Neural progenitor cell (in vitro differentiated cells): ENCODE results near the gene HIBADH. TPM values are rescaled to one million over a fixed set of nuclear protein-coding genes. Genes with fewer than 3 reads are reported as not detected.
A peak's percentile ranks its signal among the peaks of the same experiment; 100 is the strongest.
"Not testable (repeated sequence)": the region's sequence is repeated elsewhere in the genome, so short reads cannot be mapped to it uniquely, and the experiment has no call there.

Experiments used
- DNase-seq: peaks from one replicate; pipeline ENCODE4 v3.0.0-alpha.2; 2016; ENCODE audit warnings: low spot score
- H2AFZ ChIP-seq: fragments of 200-600 bp; sonication (generic); replicated peaks from 2 replicates; pipeline ENCODE4 v1.6.1; 2016; ENCODE audit warnings: antibody characterized with exemption
- H3F3A ChIP-seq: fragments of 200-600 bp; sonication (generic); 2 replicates; pipeline ENCODE4 v1.6.1; 2016; ENCODE audit warnings: antibody characterized with exemption, low read depth
- H3K27ac ChIP-seq: fragments of 200-600 bp; sonication (generic); 2 replicates; pipeline ENCODE4 v1.5.1; 2016; ENCODE audit warnings: mild to moderate bottlenecking
- H3K27me3 ChIP-seq: fragments of 200-600 bp; sonication (generic); 2 replicates; pipeline ENCODE4 v1.6.1; 2016; ENCODE audit warnings: mild to moderate bottlenecking, moderate library complexity
- H3K36me3 ChIP-seq: fragments of 200-600 bp; sonication (generic); 2 replicates; pipeline ENCODE4 v1.5.1; 2016
- H3K4me1 ChIP-seq: fragments of 200-600 bp; sonication (generic); 2 replicates; pipeline ENCODE4 v1.6.1; 2016; ENCODE audit warnings: mixed run types
- H3K4me2 ChIP-seq: fragments of 200-600 bp; sonication (generic); 2 replicates; pipeline ENCODE4 v1.6.1; 2016
- H3K4me3 ChIP-seq: fragments of 200-600 bp; sonication (generic); 2 replicates; pipeline ENCODE4 v1.5.1; 2016
- H3K79me2 ChIP-seq: fragments of 200-600 bp; sonication (generic); 2 replicates; pipeline ENCODE4 v1.6.1; 2016; ENCODE audit warnings: low read depth
- H3K9ac ChIP-seq: fragments of 200-600 bp; sonication (generic); 2 replicates; pipeline ENCODE4 v1.6.1; 2016
- H3K9me3 ChIP-seq: fragments of 200-600 bp; sonication (generic); 2 replicates; pipeline ENCODE4 v1.5.1; 2016; ENCODE audit warnings: low read depth
- H4K20me1 ChIP-seq: fragments of 200-600 bp; sonication (generic); 2 replicates; pipeline ENCODE4 v1.6.1; 2016; ENCODE audit warnings: low read depth
- H3K27ac Mint-ChIP-seq: 3 replicates; pipeline ENCODE4 v1.8.0; 2021; ENCODE audit warnings: mixed read lengths
- H3K27me3 Mint-ChIP-seq: 2 replicates; pipeline ENCODE4 v1.8.0; 2022; ENCODE audit warnings: low read depth, mild to moderate bottlenecking, inconsistent platforms, moderate library complexity, mixed read lengths; ENCODE audit not compliant: insufficient read depth
- H3K36me3 Mint-ChIP-seq: 3 replicates; pipeline ENCODE4 v1.8.0; 2021; ENCODE audit warnings: mixed read lengths
- H3K4me1 Mint-ChIP-seq: 3 replicates; pipeline ENCODE4 v1.8.0; 2021; ENCODE audit warnings: mixed read lengths
- H3K4me3 Mint-ChIP-seq: 3 replicates; pipeline ENCODE4 v1.8.0; 2021; ENCODE audit warnings: mild to moderate bottlenecking, moderate library complexity, mixed read lengths
- H3K9me3 Mint-ChIP-seq: 3 replicates; pipeline ENCODE4 v1.8.0; 2020; ENCODE audit warnings: mixed read lengths
- EZH2 ChIP-seq: fragments of 200-600 bp; sonication (generic); IDR thresholded peaks from 2 replicates; pipeline ENCODE4 v1.6.1; 2017; ENCODE audit warnings: antibody characterized with exemption, mild to moderate bottlenecking, moderate library complexity
- EZH2phosphoT487 ChIP-seq: fragments of 200-600 bp; sonication (generic); IDR thresholded peaks from 2 replicates; pipeline ENCODE4 v1.6.1; 2017; ENCODE audit warnings: antibody characterized with exemption
- total RNA-seq: library from RNA; depleted of rRNA; stranded (reverse); fragments of >200 nt; gene quantifications from 2 replicates; pipeline ENCODE4 v1.2.3, GENCODE V29; 2015; ENCODE audit warnings: low replicate concordance
- TF ChIP-seq, protein P1 (sequence below): fragments of 200-600 bp; sonication (generic); IDR thresholded peaks from 2 replicates; pipeline ENCODE4 v1.5.1; 2017; ENCODE audit warnings: antibody characterized with exemption, mild to moderate bottlenecking

HIBADH gene
- total RNA-seq, 1 donor from 2014 or later, result 88.6 TPM

- H3K27me3 ChIP-seq, result no peaks in the 10 kb centered on the region
- no peak overlapping the region for H3K4me3 Mint-ChIP-seq
- H3K79me2 ChIP-seq, result peaks cover 36% of the 10 kb centered on the region
- TF ChIP-seq EZH2phosphoT487, result no peak
- TF ChIP-seq, protein P1, sequence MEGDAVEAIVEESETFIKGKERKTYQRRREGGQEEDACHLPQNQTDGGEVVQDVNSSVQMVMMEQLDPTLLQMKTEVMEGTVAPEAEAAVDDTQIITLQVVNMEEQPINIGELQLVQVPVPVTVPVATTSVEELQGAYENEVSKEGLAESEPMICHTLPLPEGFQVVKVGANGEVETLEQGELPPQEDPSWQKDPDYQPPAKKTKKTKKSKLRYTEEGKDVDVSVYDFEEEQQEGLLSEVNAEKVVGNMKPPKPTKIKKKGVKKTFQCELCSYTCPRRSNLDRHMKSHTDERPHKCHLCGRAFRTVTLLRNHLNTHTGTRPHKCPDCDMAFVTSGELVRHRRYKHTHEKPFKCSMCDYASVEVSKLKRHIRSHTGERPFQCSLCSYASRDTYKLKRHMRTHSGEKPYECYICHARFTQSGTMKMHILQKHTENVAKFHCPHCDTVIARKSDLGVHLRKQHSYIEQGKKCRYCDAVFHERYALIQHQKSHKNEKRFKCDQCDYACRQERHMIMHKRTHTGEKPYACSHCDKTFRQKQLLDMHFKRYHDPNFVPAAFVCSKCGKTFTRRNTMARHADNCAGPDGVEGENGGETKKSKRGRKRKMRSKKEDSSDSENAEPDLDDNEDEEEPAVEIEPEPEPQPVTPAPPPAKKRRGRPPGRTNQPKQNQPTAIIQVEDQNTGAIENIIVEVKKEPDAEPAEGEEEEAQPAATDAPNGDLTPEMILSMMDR, result no peak
- TF ChIP-seq EZH2, result no peak
- H3K4me1 Mint-ChIP-seq, result peaks cover 5% of the 10 kb centered on the region
- no peaks in the 10 kb centered on the region for H3K9me3 ChIP-seq
- H3K4me2 ChIP-seq, result peak overlapping the region; percentile 9
- no peaks in the 10 kb centered on the region for H3K36me3 ChIP-seq
- H3K4me1 ChIP-seq, result peaks cover 46% of the 10 kb centered on the region
- H4K20me1 ChIP-seq, result peaks cover 4% of the 10 kb centered on the region
- no peak overlapping the region for H3K27ac Mint-ChIP-seq
- no peak overlapping the region for H3K9ac ChIP-seq
- no peak overlapping the region for H2AFZ ChIP-seq
- DNase-seq, result no peak
- H3K4me3 ChIP-seq, result no peak overlapping the region
- peaks cover 25% of the 10 kb centered on the region for H3F3A ChIP-seq
- no peak overlapping the region for H3K27ac ChIP-seq
- peaks cover 33% of the 10 kb centered on the region for H3K36me3 Mint-ChIP-seq
- no peaks in the 10 kb centered on the region for H3K27me3 Mint-ChIP-seq
- no peaks in the 10 kb centered on the region for H3K9me3 Mint-ChIP-seq
These were observed 21.7 kb downstream of the HIBADH start for GRCh38 chr7:27640884-27641574.

DNA sequence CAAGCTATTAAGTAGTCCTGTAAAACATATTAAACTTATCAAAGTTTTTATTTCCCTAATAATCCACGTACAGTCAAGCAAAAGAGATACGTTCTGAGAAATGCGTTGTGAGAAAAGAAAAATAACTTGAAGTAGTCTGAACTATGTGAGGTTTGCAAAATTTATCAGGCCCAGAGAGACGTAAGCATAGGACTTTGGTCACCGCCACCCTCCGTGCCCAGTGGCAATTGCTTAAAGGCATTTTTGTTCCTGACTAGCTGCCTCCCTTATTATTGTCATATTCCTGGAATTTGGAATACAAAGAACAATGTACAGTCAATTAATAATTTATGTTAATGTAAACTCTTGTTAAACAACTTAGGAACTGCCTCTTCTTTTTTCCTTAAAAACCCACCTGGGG lies 22.8 kb downstream of the HIBADH start:
- H3F3A ChIP-seq, result peaks cover 37% of the 10 kb centered on the region
- no peak overlapping the region for H3K27ac ChIP-seq
- Mint-ChIP-seq H3K9me3 (no peaks in the 10 kb centered on the region), H3K27ac (no peak overlapping the region), H3K27me3 (no peaks in the 10 kb centered on the region), H3K36me3 (peaks cover 31% of the 10 kb centered on the region), H3K4me3 (no peak overlapping the region), H3K4me1 (peaks cover 5% of the 10 kb centered on the region)
- H3K4me2 ChIP-seq, result no peak overlapping the region
- H3K9ac ChIP-seq, result no peak overlapping the region
- H4K20me1 ChIP-seq, result peaks cover 10% of the 10 kb centered on the region
- peaks cover 57% of the 10 kb centered on the region for H3K4me1 ChIP-seq
- no peaks in the 10 kb centered on the region for H3K27me3 ChIP-seq
- no peak for DNase-seq
- H3K4me3 ChIP-seq, result no peak overlapping the region
- peaks cover 36% of the 10 kb centered on the region for H3K79me2 ChIP-seq
- no peak overlapping the region for H2AFZ ChIP-seq
- TF ChIP-seq EZH2phosphoT487 (no peak), EZH2 (no peak)
- TF ChIP-seq, protein P1, result no peak
- H3K9me3 ChIP-seq, result no peaks in the 10 kb centered on the region
- H3K36me3 ChIP-seq, result no peaks in the 10 kb centered on the region

DNA sequence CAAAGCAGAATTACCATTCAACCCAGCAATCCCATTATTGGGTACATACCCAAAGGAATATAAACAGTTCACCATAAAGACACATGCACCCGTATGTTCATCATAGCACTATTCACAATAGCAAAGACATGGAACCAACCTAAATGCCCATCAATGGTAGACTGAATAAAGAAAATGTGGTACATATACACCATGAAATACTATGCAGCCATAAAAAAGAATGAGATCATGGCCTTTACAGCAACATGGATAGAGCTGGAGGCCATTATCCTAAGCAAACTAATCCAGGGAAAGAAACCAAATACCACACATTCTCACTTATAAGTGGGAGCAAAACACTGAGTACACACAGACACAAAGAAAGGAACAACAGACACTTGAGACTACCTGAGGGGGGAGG lies 23.6 kb downstream of the HIBADH start:
- not testable (repeated sequence) for DNase-seq, H3K36me3 ChIP-seq, H3K9ac ChIP-seq, H3K4me3 ChIP-seq, H3K9me3 ChIP-seq, H3K4me2 ChIP-seq, H3K27me3 ChIP-seq, H3K4me1 Mint-ChIP-seq, H3K4me3 Mint-ChIP-seq, H3K9me3 Mint-ChIP-seq, H4K20me1 ChIP-seq, H3K27me3 Mint-ChIP-seq, H3K27ac Mint-ChIP-seq, H2AFZ ChIP-seq, H3K27ac ChIP-seq
- peaks cover 28% of the 10 kb centered on the region for H3K36me3 Mint-ChIP-seq
- Histone ChIP-seq H3K4me1 (peaks cover 65% of the 10 kb centered on the region), H3K79me2 (peaks cover 42% of the 10 kb centered on the region), H3F3A (peaks cover 45% of the 10 kb centered on the region)

- H3K27me3 ChIP-seq, result no peaks in the 10 kb centered on the region
- no peak overlapping the region for H3K4me3 Mint-ChIP-seq
These were observed 26.2 kb downstream of the HIBADH start for GRCh38 chr7:27636326-27637006.

More at GRCh38 chr7:27636326-27637006, 26.2 kb downstream of the HIBADH start:
- Histone ChIP-seq H3K4me3 (peak overlapping the region; percentile 2), H3F3A (peaks cover 46% of the 10 kb centered on the region), H3K79me2 (peaks cover 67% of the 10 kb centered on the region), H3K9me3 (no peaks in the 10 kb centered on the region), H3K4me2 (peak overlapping the region; percentile 69), H3K27ac (peak overlapping the region; percentile 80), H3K4me1 (peaks cover 74% of the 10 kb centered on the region), H4K20me1 (peaks cover 10% of the 10 kb centered on the region), H3K36me3 (no peaks in the 10 kb centered on the region), H3K9ac (no peak overlapping the region), H2AFZ (no peak overlapping the region)
- Mint-ChIP-seq H3K36me3 (peaks cover 20% of the 10 kb centered on the region), H3K27me3 (no peaks in the 10 kb centered on the region), H3K4me1 (peaks cover 5% of the 10 kb centered on the region), H3K27ac (no peak overlapping the region), H3K9me3 (no peaks in the 10 kb centered on the region)
- DNase-seq, result peak; percentile 65
- no peak for TF ChIP-seq EZH2
- TF ChIP-seq, protein P1, result peak; percentile 52
